HG02678 (cell line): Measurements from ENCODE around the gene CYLD.

Experiments used
- ATAC-seq: cut with Tn5 transposase; IDR thresholded peaks from one replicate; pipeline ENCODE4 v1.9.1; 2021; ENCODE audit warnings: mild to moderate bottlenecking, moderate library complexity; ENCODE audit not compliant: unreplicated experiment

Gene CYLD

GRCh38 chr16:50737420-50737959, 4.4 kb upstream of the CYLD start:
- ATAC-seq, result no peak

GRCh38 chr16:50739031-50739430, 2.9 kb upstream of the CYLD start:
- no peak for ATAC-seq

GRCh38 chr16:50740736-50741135, 1.1 kb upstream of the CYLD start:
- ATAC-seq, result no peak

- no peak for ATAC-seq
These were observed 583 bp upstream of the CYLD start for GRCh38 chr16:50741225-50741780.

GRCh38 chr16:50742576-50743200, 802 bp downstream of the CYLD start:
- ATAC-seq, result no peak

- no peak for ATAC-seq
These were observed 1.8 kb downstream of the CYLD start for GRCh38 chr16:50743581-50744225.

GRCh38 chr16:50744881-50745280, 3.0 kb downstream of the CYLD start:
- ATAC-seq, result no peak

- ATAC-seq, result no peak
These were observed 4.1 kb downstream of the CYLD start for GRCh38 chr16:50745940-50746339.

- peak; percentile 58 for ATAC-seq
These were observed 5.5 kb downstream of the CYLD start for GRCh38 chr16:50747207-50747956.

- no peak for ATAC-seq
These were observed 9.6 kb downstream of the CYLD start for GRCh38 chr16:50751528-50751927.

GRCh38 chr16:50752471-50753235, 10.8 kb downstream of the CYLD start:
- ATAC-seq, result no peak

GRCh38 chr16:50756473-50756872, 14.6 kb downstream of the CYLD start:
- no peak for ATAC-seq

GRCh38 chr16:50761267-50761666, 19.4 kb downstream of the CYLD start:
- no peak for ATAC-seq

- no peak for ATAC-seq
These were observed 20.4 kb downstream of the CYLD start for GRCh38 chr16:50762241-50762640.

- no peak for ATAC-seq
These were observed 21.3 kb downstream of the CYLD start for GRCh38 chr16:50763211-50763610.

- no peak for ATAC-seq
These were observed 23.4 kb downstream of the CYLD start for GRCh38 chr16:50765260-50765659.

GRCh38 chr16:50765861-50766260, 24.0 kb downstream of the CYLD start:
- no peak for ATAC-seq

GRCh38 chr16:50767197-50767596, 25.3 kb downstream of the CYLD start:
- no peak for ATAC-seq

GRCh38 chr16:50771366-50771765, 29.5 kb downstream of the CYLD start:
- ATAC-seq, result no peak

GRCh38 chr16:50774405-50774804, 32.5 kb downstream of the CYLD start:
- ATAC-seq, result no peak

- ATAC-seq, result no peak
These were observed 33.1 kb downstream of the CYLD start for GRCh38 chr16:50774960-50775359.
